22Rv1 (cell line): ENCODE results near the gene KIAA1217.

ENCODE experiments used
- CTCF ChIP-seq: fragments of 450-650 bp; IDR thresholded peaks from 2 replicates; pipeline ENCODE4 v1.5.1; 2017; ENCODE audit warnings: mild to moderate bottlenecking
- ZFX ChIP-seq: fragments of 450-650 bp; IDR thresholded peaks from 2 replicates; pipeline ENCODE4 v1.6.1; 2017; ENCODE audit warnings: antibody characterized with exemption, borderline replicate concordance

- TF ChIP-seq CTCF (no peak), ZFX (no peak)
Observed at GRCh38 chr10:24468281-24468751, 259.4 kb downstream of the KIAA1217 start.
